Endothelial cell of umbilical vein (primary cell): ENCODE data around the gene POR. TPM values are rescaled to one million over a fixed set of nuclear protein-coding genes. Genes with fewer than 3 reads are reported as not detected.

Experiments
- BruUV-seq: library from RNA; stranded (reverse); fragments of 400-500 nt; replicated peaks from 2 replicates; lab custom pipeline; 2021; lab: Mats Ljungman, UMichigan
- CTCF ChIA-PET: fragments of 300-600, 350-600 bp; sonication (Branson Sonifier 250); formaldehyde crosslinking; loops from one replicate; lab custom pipeline; 2021; ENCODE audit warnings: antibody characterized with exemption, inconsistent platforms; lab: Charles Lee
- POLR2A ChIA-PET: fragments of 300-600, 350-600 bp; sonication (Branson Sonifier 250); formaldehyde crosslinking; loops from one replicate; lab custom pipeline; 2021; ENCODE audit warnings: antibody characterized with exemption, inconsistent platforms; lab: Charles Lee
- DNase-seq: peaks from one replicate; pipeline ENCODE4 v3.0.0-alpha.2; 2011; ENCODE audit warnings: low read depth, low spot score
- FAIRE-seq: peaks from 2 replicates; lab custom pipeline; 2011; peaks lifted over from hg19 to GRCh38; lab: Jason Lieb, UNC
- H2AFZ ChIP-seq: 2 replicates; pipeline ENCODE4 v1.6.0; 2012; ENCODE audit warnings: low read depth, low read length, control low read depth, inconsistent platforms
- H3K27ac ChIP-seq: 2 replicates; pipeline ENCODE4 v1.5.1; 2011; ENCODE audit warnings: low read depth, mild to moderate bottlenecking, control low read depth, low read length, moderate library complexity; ENCODE audit not compliant: insufficient read depth
- H3K27me3 ChIP-seq, 2 experiments: 2 replicates each; pipeline versions ENCODE4 v1.6.0 to v1.6.1; 2011; ENCODE audit warnings: low read length in 2 of 2, mixed read lengths in 1 of 2; ENCODE audit not compliant: control insufficient read depth in 2 of 2, insufficient read depth in 2 of 2
- H3K36me3 ChIP-seq, 2 experiments: 2 replicates in 1 of 2; 3 replicates in 1 of 2; pipeline ENCODE4 v1.5.1; 2011; ENCODE audit warnings: low read length in 2 of 2, mild to moderate bottlenecking in 1 of 2, moderate library complexity in 1 of 2; ENCODE audit not compliant: control insufficient read depth in 2 of 2, insufficient read depth in 2 of 2; ENCODE audit errors: extremely low read depth in 1 of 2
- H3K4me1 ChIP-seq: 3 replicates; pipeline ENCODE4 v1.5.1; 2011; ENCODE audit warnings: mild to moderate bottlenecking, low read length; ENCODE audit not compliant: control insufficient read depth, insufficient read depth; ENCODE audit errors: extremely low read depth
- H3K4me2 ChIP-seq: 2 replicates; pipeline ENCODE4 v1.6.1; 2011; ENCODE audit warnings: low read length, control low read depth, mixed read lengths; ENCODE audit not compliant: insufficient read depth
- H3K4me3 ChIP-seq, 3 experiments: fragments of 200-600 bp in 1 of 3; sonication (generic), shearing (Covaris generic) in 1 of 3; replicated peaks in 1 of 3; 2 replicates each; pipeline ENCODE4 v1.5.1; 2011 to 2016; ENCODE audit warnings: control low read depth in 3 of 3, low read length in 3 of 3, mild to moderate bottlenecking in 2 of 3, inconsistent platforms in 1 of 3, low read depth in 1 of 3, moderate library complexity in 1 of 3; ENCODE audit not compliant: insufficient read depth in 1 of 3
- H3K79me2 ChIP-seq: 2 replicates; pipeline ENCODE4 v1.6.0; 2012; ENCODE audit warnings: low read length, inconsistent platforms; ENCODE audit not compliant: control insufficient read depth, insufficient read depth
- H3K9ac ChIP-seq: replicated peaks from 2 replicates; pipeline ENCODE3; 2011; ENCODE audit warnings: low read length, control low read depth; ENCODE audit not compliant: insufficient read depth; ENCODE audit errors: extremely low read depth
- H3K9me1 ChIP-seq: replicated peaks from 3 replicates; pipeline ENCODE4 v1.6.0; 2011; ENCODE audit warnings: mild to moderate bottlenecking, low read length; ENCODE audit not compliant: control insufficient read depth, insufficient read depth; ENCODE audit errors: extremely low read depth
- H3K9me3 ChIP-seq: replicated peaks from 2 replicates; pipeline ENCODE4 v1.5.1; 2012; ENCODE audit warnings: low read length, inconsistent platforms; ENCODE audit not compliant: control insufficient read depth, insufficient read depth
- H4K20me1 ChIP-seq: replicated peaks from 2 replicates; pipeline ENCODE3; 2011; ENCODE audit warnings: mild to moderate bottlenecking, low read length; ENCODE audit not compliant: control insufficient read depth, insufficient read depth; ENCODE audit errors: extremely low read depth
- FOS ChIP-seq: IDR thresholded peaks from 2 replicates; pipeline ENCODE4 v1.6.1; 2011; ENCODE audit warnings: mild to moderate bottlenecking, low read length, moderate library complexity, borderline replicate concordance; ENCODE audit not compliant: insufficient read depth
- GATA2 ChIP-seq: IDR thresholded peaks from 2 replicates; pipeline ENCODE4 v1.7.0; 2011; ENCODE audit warnings: low read depth, mild to moderate bottlenecking, moderate library complexity, mixed read lengths, low read length; ENCODE audit not compliant: insufficient read length, insufficient read depth
- JUN ChIP-seq: IDR thresholded peaks from 2 replicates; pipeline ENCODE4 v1.6.1; 2011; ENCODE audit warnings: borderline replicate concordance, low read depth; ENCODE audit not compliant: insufficient read length, insufficient read depth
- MAX ChIP-seq: IDR thresholded peaks from 2 replicates; pipeline ENCODE4 v1.6.1; 2011; ENCODE audit not compliant: insufficient read depth, insufficient read length
- POLR2A ChIP-seq: IDR thresholded peaks from 2 replicates; pipeline ENCODE4 v1.6.1; 2012; ENCODE audit warnings: low read depth, mild to moderate bottlenecking, control low read depth, low read length
- POLR2AphosphoS5 ChIP-seq: IDR thresholded peaks from 2 replicates; pipeline ENCODE4 v1.6.1; 2012; ENCODE audit warnings: low read depth, mild to moderate bottlenecking, control low read depth, low read length, moderate library complexity; ENCODE audit not compliant: insufficient read depth
- dilution Hi-C: fragments of 300-500 bp; cut with MboI; formaldehyde crosslinking; loops from one replicate; pipeline ENCODE4 v1.15.0; 2019; ENCODE audit warnings: low sequenced_read_pairs; ENCODE audit not compliant: extremely low pct_ligation_motif_present
- intact Hi-C: fragments of 100-400 bp; cut with micrococcal nuclease; formaldehyde crosslinking; loops from one replicate; pipeline ENCODE4 v1.10.0; 2022
- polyA plus RNA-seq, 4 experiments: library from polyadenylated mRNA; depleted of rRNA in 3 of 4; stranded (reverse) in 3 of 4; unstranded in 1 of 4; fragments of >200 nt; gene quantifications; 2 replicates each; pipeline versions ENCODE4 v1.2.1 to v1.2.3, GENCODE V29; 2011 to 2012; ENCODE audit warnings: missing spikeins in 1 of 4
- total RNA-seq: library from RNA; stranded (reverse); gene quantifications from 2 replicates; pipeline ENCODE4 v1.2.3, GENCODE V29; 2021

The POR gene
- total and polyA plus RNA-seq, 2 donors (not counting 3 experiments of a cell fraction or from before 2014, with no cell fraction given): 59.5 to 73.6 TPM

GRCh38 chr7:75916685-75917634, 2.0 kb downstream of the POR start:
- Histone ChIP-seq H3K9ac (no peak overlapping the region), H3K27me3 (no peaks in the 10 kb centered on the region), H3K9me1 (no peaks in the 10 kb centered on the region), H3K79me2 (peaks cover 17% of the 10 kb centered on the region), H3K4me3 (no peak overlapping the region), H3K27ac (no peak overlapping the region), H3K4me2 (no peak overlapping the region), H2AFZ (no peak overlapping the region), H3K4me1 (peaks cover 8% of the 10 kb centered on the region), H3K9me3 (no peaks in the 10 kb centered on the region), H4K20me1 (no peaks in the 10 kb centered on the region), H3K36me3 (no peaks in the 10 kb centered on the region)
- no peak for FAIRE-seq
- BruUV-seq: no TSS peak
- ChIA-PET CTCF (interaction anchor here (1.1 to 3.6 kb wide), 3 partner anchors 8 to 104 kb away, joined by 5 to 26 read pairs (median 6); partner anchors contain the start of gene TMEM120A), POLR2A (no interaction called here)
- dilution Hi-C loops: no loop called here
- no peak for DNase-seq
- TF ChIP-seq JUN (no peak), POLR2A (no peak), MAX (no peak), POLR2AphosphoS5 (no peak), FOS (no peak), GATA2 (no peak)
- intact Hi-C loops: no loop called here
